Caco-2 (cell line): ENCODE results near the gene PCNX4. TPM values are rescaled to one million over a fixed set of nuclear protein-coding genes. Genes with fewer than 3 reads are reported as not detected.

Experiments used
- BruUV-seq: library from RNA; stranded (reverse); fragments of 400-500 nt; replicated peaks from 2 replicates; lab custom pipeline; 2021; lab: Mats Ljungman, UMichigan
- CTCF ChIA-PET: fragments of 300-600 bp; sonication (Branson Sonifier 250); formaldehyde crosslinking; loops from one replicate; lab custom pipeline; 2022; ENCODE audit warnings: antibody characterized with exemption; lab: Charles Lee
- POLR2A ChIA-PET: fragments of 300-600 bp; sonication (Branson Sonifier 250); formaldehyde crosslinking; loops from one replicate; lab custom pipeline; 2022; ENCODE audit warnings: antibody characterized with exemption; lab: Charles Lee
- DNase-seq, 2 experiments: peaks; one replicate each; pipeline versions ENCODE4 v3.0.0 to v3.0.0-alpha.2; 2020 to 2022
- H3K27me3 ChIP-seq: replicated peaks from 2 replicates; pipeline ENCODE4 v1.6.0; 2011; ENCODE audit warnings: low read length; ENCODE audit not compliant: control insufficient read depth, insufficient read depth
- H3K36me3 ChIP-seq: 2 replicates; pipeline ENCODE4 v1.5.1; 2011; ENCODE audit warnings: low read length; ENCODE audit not compliant: control insufficient read depth, insufficient read depth
- H3K4me1 ChIP-seq: fragments of 250-450 bp; sonication (Bioruptor Pico); 2 replicates; pipeline ENCODE4 v1.5.1; 2020; ENCODE audit warnings: mild to moderate bottlenecking
- H3K4me3 ChIP-seq: 2 replicates; pipeline ENCODE4 v1.5.1; 2011; ENCODE audit warnings: low read depth, mild to moderate bottlenecking, control low read depth, low read length
- H3K9me3 ChIP-seq: fragments of 250-450 bp; sonication (Bioruptor Pico); 2 replicates; pipeline ENCODE4 v1.5.1; 2020; ENCODE audit warnings: mild to moderate bottlenecking, moderate library complexity
- H3K27ac Mint-ChIP-seq: one replicate; pipeline ENCODE4 v1.8.0; 2022; ENCODE audit warnings: mixed read lengths; ENCODE audit not compliant: unreplicated experiment
- H3K27me3 Mint-ChIP-seq: one replicate; pipeline ENCODE4 v1.8.0; 2022; ENCODE audit warnings: mixed read lengths; ENCODE audit not compliant: insufficient read depth, unreplicated experiment
- H3K36me3 Mint-ChIP-seq: one replicate; pipeline ENCODE4 v1.8.0; 2022; ENCODE audit warnings: mild to moderate bottlenecking, mixed read lengths; ENCODE audit not compliant: insufficient read depth, unreplicated experiment
- H3K4me1 Mint-ChIP-seq: one replicate; pipeline ENCODE4 v1.8.0; 2022; ENCODE audit warnings: low read depth, mixed read lengths; ENCODE audit not compliant: unreplicated experiment
- H3K4me3 Mint-ChIP-seq: one replicate; pipeline ENCODE4 v1.8.0; 2022; ENCODE audit warnings: mild to moderate bottlenecking, moderate library complexity, mixed read lengths; ENCODE audit not compliant: unreplicated experiment
- H3K9me3 Mint-ChIP-seq: one replicate; pipeline ENCODE4 v1.8.0; 2022; ENCODE audit warnings: mixed read lengths; ENCODE audit not compliant: unreplicated experiment
- CTCF ChIP-seq, 2 experiments: fragments of 200-600 bp in 1 of 2; IDR thresholded peaks; 1 replicate in 1 of 2; 2 replicates in 1 of 2; pipeline versions ENCODE4 v1.5.1 to v1.8.0; 2011 to 2022; ENCODE audit warnings: antibody characterized with exemption in 1 of 2, control low read depth in 1 of 2, inconsistent platforms in 1 of 2, low read depth in 1 of 2, low read length in 1 of 2, mild to moderate bottlenecking in 1 of 2, moderate library complexity in 1 of 2; ENCODE audit not compliant: insufficient read depth in 1 of 2, severe bottlenecking in 1 of 2, unreplicated experiment in 1 of 2
- intact Hi-C: fragments of 100-400 bp; cut with micrococcal nuclease; formaldehyde crosslinking; loops from one replicate; pipeline ENCODE4 v1.10.0; 2022; ENCODE audit not compliant: unreplicated experiment
- total RNA-seq: library from RNA; stranded (reverse); gene quantifications from 2 replicates; pipeline ENCODE4 v1.2.3, GENCODE V29; 2022

PCNX4 gene
- total RNA-seq, 1 experiment from 2014 or later, result 72.7 TPM

- Histone ChIP-seq H3K9me3 (no peaks in the 10 kb centered on the region), H3K27me3 (no peaks in the 10 kb centered on the region), H3K4me3 (no peak overlapping the region), H3K4me1 (no peaks in the 10 kb centered on the region), H3K36me3 (no peaks in the 10 kb centered on the region)
- BruUV-seq, result no TSS peak
- ChIA-PET CTCF (no interaction called here), POLR2A (no interaction called here)
- no peaks in the 10 kb centered on the region for H3K4me1 Mint-ChIP-seq
- no peaks in the 10 kb centered on the region for H3K9me3 Mint-ChIP-seq
- H3K27ac Mint-ChIP-seq, result no peak overlapping the region
- no peaks in the 10 kb centered on the region for H3K36me3 Mint-ChIP-seq
- no peak for TF ChIP-seq CTCF (IDR thresholded peaks at IDR 0.05; ENCODE audit: insufficient read depth in 1 of 2, low read depth in 1 of 2, low read length in 1 of 2, severe bottlenecking in 1 of 2, unreplicated experiment in 1 of 2)
- DNase-seq, result no peak
- H3K4me3 Mint-ChIP-seq, result no peak overlapping the region
- no peaks in the 10 kb centered on the region for H3K27me3 Mint-ChIP-seq
- intact Hi-C loops, result no loop called here
Measured at GRCh38 chr14:60085693-60086092, 6.0 kb upstream of the PCNX4 start.

- no peaks in the 10 kb centered on the region for H3K9me3 ChIP-seq
- no peak for TF ChIP-seq CTCF (IDR thresholded peaks at IDR 0.05; ENCODE audit: insufficient read depth in 1 of 2, low read depth in 1 of 2, low read length in 1 of 2, severe bottlenecking in 1 of 2, unreplicated experiment in 1 of 2)
- DNase-seq, result no peak
- no TSS peak for BruUV-seq
- no peaks in the 10 kb centered on the region for H3K9me3 Mint-ChIP-seq
- ChIA-PET CTCF (no interaction called here), POLR2A (no interaction called here)
- H3K27me3 Mint-ChIP-seq, result no peaks in the 10 kb centered on the region
- H3K36me3 Mint-ChIP-seq, result peaks cover 5% of the 10 kb centered on the region
- no peaks in the 10 kb centered on the region for H3K4me1 ChIP-seq
- intact Hi-C loops, result no loop called here
- H3K4me1 Mint-ChIP-seq, result no peaks in the 10 kb centered on the region
- H3K36me3 ChIP-seq, result no peaks in the 10 kb centered on the region
- no peak overlapping the region for H3K27ac Mint-ChIP-seq
- no peak overlapping the region for H3K4me3 ChIP-seq
- no peak overlapping the region for H3K4me3 Mint-ChIP-seq
- H3K27me3 ChIP-seq, result no peaks in the 10 kb centered on the region
Measured at GRCh38 chr14:60087668-60088067, 4.1 kb upstream of the PCNX4 start.

GRCh38 chr14:60089221-60089620, 2.5 kb upstream of the PCNX4 start:
- DNase-seq, result no peak
- no peak overlapping the region for H3K4me3 Mint-ChIP-seq
- POLR2A ChIA-PET, result no interaction called here
- no peaks in the 10 kb centered on the region for H3K27me3 Mint-ChIP-seq
- Histone ChIP-seq H3K27me3 (no peaks in the 10 kb centered on the region), H3K36me3 (no peaks in the 10 kb centered on the region), H3K9me3 (no peaks in the 10 kb centered on the region), H3K4me3 (no peak overlapping the region), H3K4me1 (peaks cover 8% of the 10 kb centered on the region)
- H3K36me3 Mint-ChIP-seq, result peaks cover 5% of the 10 kb centered on the region
- BruUV-seq, result no TSS peak
- no peak for TF ChIP-seq CTCF (IDR thresholded peaks at IDR 0.05; ENCODE audit: insufficient read depth in 1 of 2, low read depth in 1 of 2, low read length in 1 of 2, severe bottlenecking in 1 of 2, unreplicated experiment in 1 of 2)
- intact Hi-C loops, result no loop called here
- CTCF ChIA-PET, result no interaction called here
- no peak overlapping the region for H3K27ac Mint-ChIP-seq
- H3K4me1 Mint-ChIP-seq, result peaks cover 4% of the 10 kb centered on the region
- no peaks in the 10 kb centered on the region for H3K9me3 Mint-ChIP-seq
